ENCODE data around the gene TECPR2.

TECPR2 gene

GRCh38 chr14:102502571-102502970 is 139.8 kb downstream of the TECPR2 start:
- no peak for DNase-seq (ENCODE audit: low read depth)
- no peak overlapping the region for H3K4me3 ChIP-seq (ENCODE audit: low read depth, low read length)
- TF ChIP-seq CTCF (IDR thresholded peaks at IDR 0.05; ENCODE audit: control insufficient read depth, extremely low read depth, insufficient read depth) = no peak

GRCh38 chr14:102503641-102504327 is 141.0 kb downstream of the TECPR2 start:
- no peak for TF ChIP-seq CTCF (IDR thresholded peaks at IDR 0.05; ENCODE audit: control insufficient read depth, extremely low read depth, insufficient read depth)
- DNase-seq (ENCODE audit: low read depth) = no peak
- no peak overlapping the region for H3K4me3 ChIP-seq (ENCODE audit: low read depth, low read length)

GRCh38 chr14:102504328-102504999 is 141.7 kb downstream of the TECPR2 start:
- TF ChIP-seq CTCF (IDR thresholded peaks at IDR 0.05; ENCODE audit: control insufficient read depth, extremely low read depth, insufficient read depth) = no peak
- no peak overlapping the region for H3K4me3 ChIP-seq (ENCODE audit: low read depth, low read length)
- DNase-seq (ENCODE audit: low read depth) = no peak

DNA sequence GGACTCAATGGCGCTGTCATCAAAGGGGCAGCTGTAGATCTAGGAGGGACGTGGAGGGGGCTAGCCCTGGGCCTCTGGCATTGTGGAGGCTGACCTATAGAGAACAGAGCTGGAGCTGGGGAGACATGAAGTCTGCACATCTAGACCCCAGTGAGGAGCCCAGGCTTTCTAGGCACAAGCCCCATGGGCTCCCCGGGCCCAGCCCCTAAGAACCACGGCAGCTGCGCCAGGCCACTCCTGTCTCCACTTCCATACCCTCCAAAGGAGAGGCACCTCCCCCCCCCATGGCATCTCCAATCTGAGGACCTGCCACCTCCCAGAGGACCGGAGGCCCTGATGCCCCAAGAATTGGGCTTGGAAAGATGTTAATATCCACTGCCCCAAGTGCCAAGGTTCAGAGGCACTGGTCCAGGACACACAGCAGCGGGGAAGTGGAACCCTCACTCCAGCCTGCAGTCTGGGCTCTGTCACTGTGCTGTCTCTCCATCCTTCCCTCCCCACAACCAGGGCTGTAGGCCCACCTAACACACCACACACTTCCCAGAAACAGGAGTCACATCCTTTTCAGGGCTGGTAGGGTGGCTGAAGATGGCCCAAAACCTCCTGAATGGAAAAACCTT is 142.4 kb downstream of the TECPR2 start:
- DNase-seq (ENCODE audit: low read depth) = no peak
- H3K4me3 ChIP-seq (ENCODE audit: low read depth, low read length) = no peak overlapping the region
- TF ChIP-seq CTCF (IDR thresholded peaks at IDR 0.05; ENCODE audit: control insufficient read depth, extremely low read depth, insufficient read depth) = no peak

DNA sequence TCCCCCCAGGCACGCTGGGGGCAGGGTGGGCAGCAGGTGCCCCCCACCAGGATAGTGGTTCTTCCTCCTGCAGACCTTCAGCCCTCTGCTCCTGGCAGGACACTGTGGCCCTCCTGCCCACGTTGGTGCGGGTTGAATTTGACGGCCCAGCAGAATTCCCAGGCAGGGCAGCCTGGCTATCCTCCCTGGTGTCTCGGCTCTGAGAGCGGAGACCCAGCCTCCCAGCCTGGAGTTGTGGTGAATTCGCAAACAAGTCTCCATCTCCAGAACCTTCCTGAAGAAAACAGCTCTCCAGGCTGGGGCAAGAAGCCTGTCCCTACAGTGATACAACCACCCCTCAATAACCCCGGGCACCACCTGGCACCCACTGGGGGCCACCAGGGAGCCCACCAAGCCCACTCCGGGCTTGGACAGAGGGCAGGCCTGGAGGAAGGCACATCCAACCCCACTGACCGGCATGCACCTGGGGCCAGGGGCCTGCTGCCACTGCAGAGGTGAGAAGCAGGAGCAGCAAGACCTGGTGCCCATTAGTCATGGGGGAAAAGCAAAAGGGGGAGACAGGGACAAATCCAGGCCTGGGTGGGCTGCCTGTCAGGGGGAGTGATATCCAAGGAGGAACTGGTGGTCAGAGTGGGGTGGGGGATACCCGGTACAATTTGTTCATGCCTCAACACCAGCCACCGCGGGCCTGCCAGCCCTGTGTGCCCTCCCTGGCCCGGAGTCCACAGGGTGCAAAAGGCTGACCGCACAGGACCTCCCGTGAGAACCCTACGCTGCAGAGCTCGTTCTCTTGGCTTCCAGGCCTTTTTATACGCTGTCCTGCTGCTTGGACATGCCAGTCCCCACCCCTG is 143.3 kb downstream of the TECPR2 start:
- no peak for DNase-seq (ENCODE audit: low read depth)
- TF ChIP-seq CTCF (IDR thresholded peaks at IDR 0.05; ENCODE audit: control insufficient read depth, extremely low read depth, insufficient read depth) = no peak

GRCh38 chr14:102506626-102506925 is 143.8 kb downstream of the TECPR2 start:
- TF ChIP-seq CTCF (IDR thresholded peaks at IDR 0.05; ENCODE audit: control insufficient read depth, extremely low read depth, insufficient read depth) = no peak
- no peak overlapping the region for H3K4me3 ChIP-seq (ENCODE audit: low read depth, low read length)
- DNase-seq (ENCODE audit: low read depth) = no peak

More for the DNA sequence above, 143.3 kb downstream of the TECPR2 start:
- H3K4me3 ChIP-seq (ENCODE audit: low read depth, low read length) = no peak overlapping the region

All from LNCaP clone FGC (cell line).